ENCODE data around the gene YRDC. TPM values are rescaled to one million over a fixed set of nuclear protein-coding genes. Genes with fewer than 3 reads are reported as not detected.
"Not testable (repeated sequence)": the region's sequence is repeated elsewhere in the genome, so short reads cannot be mapped to it uniquely, and the experiment has no call there.

Gene YRDC
- total RNA-seq, 2 experiments from 2014 or later, result 22.9 to 36.3 TPM

- ATAC-seq, result no peak
- Mint-ChIP-seq H3K36me3 (ENCODE audit: low read depth) (peaks cover 33% of the 10 kb centered on the region), H3K27me3 (peaks cover 11% of the 10 kb centered on the region), H3K9me3 (ENCODE audit: low read depth) (no peaks in the 10 kb centered on the region), H3K4me3 (no peak overlapping the region), H3K4me1 (peaks cover 14% of the 10 kb centered on the region), H3K27ac (peak overlapping the region; percentile 10)
- intact Hi-C loops (cut with DNase I, micrococcal nuclease), result no loop called here
- no peak for DNase-seq
- POLR2A ChIA-PET, result interaction anchor here (0.9 kb wide), 1 partner anchor 11 kb away, joined by 3 read pairs; the partner anchor contains the start of gene YRDC
- CTCF ChIA-PET, result interaction anchor here (1.8 kb wide), 1 partner anchor 41 kb away, joined by 4 read pairs; no protein-coding TSS in a partner anchor
Measured at GRCh38 chr1:37797750-37798345, 10.2 kb downstream of the YRDC start.

GRCh38 chr1:37795340-37796125 lies 12.5 kb downstream of the YRDC start:
- no peak overlapping the region for H3K27ac Mint-ChIP-seq
- peaks cover 14% of the 10 kb centered on the region for H3K4me1 Mint-ChIP-seq
- H3K4me3 Mint-ChIP-seq, result peak overlapping the region; percentile 60
- H3K27me3 Mint-ChIP-seq, result peaks cover 22% of the 10 kb centered on the region
- ChIA-PET POLR2A (no interaction called here), CTCF (interaction anchor here (1.1 to 1.8 kb wide), 2 partner anchors 29 to 38 kb away, joined by 3 to 4 read pairs; no protein-coding TSS in a partner anchor)
- H3K36me3 Mint-ChIP-seq (ENCODE audit: low read depth), result peaks cover 21% of the 10 kb centered on the region
- ATAC-seq, result peak; percentile 55
- no peaks in the 10 kb centered on the region for H3K9me3 Mint-ChIP-seq (ENCODE audit: low read depth)
- intact Hi-C loops (cut with DNase I, micrococcal nuclease), result no loop called here
- peak; percentile 71 for DNase-seq

DNA sequence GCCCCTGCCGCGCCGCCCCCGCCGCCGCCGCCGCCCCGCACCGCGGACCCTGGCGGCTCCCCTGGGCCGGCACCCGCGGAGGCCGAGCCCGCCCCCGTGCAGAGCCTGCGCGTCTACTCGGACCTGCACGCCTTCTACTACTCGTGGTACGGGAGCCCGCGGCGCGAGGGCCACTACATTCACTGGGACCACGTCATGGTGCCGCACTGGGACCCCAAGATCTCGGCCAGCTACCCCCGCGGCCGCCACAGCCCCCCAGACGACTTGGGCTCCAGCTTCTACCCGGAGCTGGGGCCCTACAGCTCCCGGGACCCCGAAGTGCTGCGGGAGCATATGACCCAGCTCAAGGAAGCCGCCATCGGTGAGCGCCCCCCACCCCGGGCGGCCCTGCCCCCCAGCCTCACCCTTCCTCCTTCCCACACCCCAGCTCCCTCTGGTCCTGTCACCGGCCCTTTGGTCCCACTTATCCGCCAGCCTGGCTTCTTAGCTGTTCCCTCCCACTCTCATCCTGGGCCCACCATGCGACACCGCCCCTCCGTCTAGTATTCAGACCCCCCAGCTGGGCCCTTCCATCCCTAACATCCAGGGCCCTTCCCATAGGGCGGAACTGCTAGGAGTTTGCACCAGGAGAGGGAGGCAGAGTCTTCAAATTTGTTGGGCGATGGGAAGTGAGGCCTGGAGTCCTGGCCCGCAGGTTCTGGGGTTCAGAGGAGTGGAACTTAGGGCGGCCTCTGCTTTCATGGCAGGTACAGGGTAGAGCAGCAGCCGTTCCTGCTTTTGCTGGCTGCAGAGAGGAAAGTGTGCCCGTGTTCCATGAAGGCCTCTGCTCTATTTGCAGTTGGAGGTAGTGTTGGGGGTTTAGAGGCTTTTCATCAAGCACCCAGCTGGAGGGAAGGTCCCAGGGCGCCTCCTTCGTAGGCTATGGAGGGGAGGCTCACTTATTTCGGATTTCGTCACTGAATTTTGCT lies 13.4 kb downstream of the YRDC start:
- Mint-ChIP-seq H3K27me3 (peaks cover 24% of the 10 kb centered on the region), H3K4me1 (peaks cover 14% of the 10 kb centered on the region), H3K27ac (no peak overlapping the region), H3K4me3 (peak overlapping the region; percentile 60), H3K36me3 (ENCODE audit: low read depth) (peaks cover 13% of the 10 kb centered on the region), H3K9me3 (ENCODE audit: low read depth) (no peaks in the 10 kb centered on the region)
- ChIA-PET POLR2A (no interaction called here), CTCF (interaction anchor here (0.5 kb wide), 1 partner anchor 105 kb away, joined by 4 read pairs; a partner anchor contains a TSS)
- DNase-seq, result no peak
- ATAC-seq, result no peak
- intact Hi-C loops (cut with DNase I, micrococcal nuclease), result loop anchor here in 1 of 2 experiments (5.0 kb wide), 1 partner anchor 37 kb away; no protein-coding TSS in a partner anchor

DNA sequence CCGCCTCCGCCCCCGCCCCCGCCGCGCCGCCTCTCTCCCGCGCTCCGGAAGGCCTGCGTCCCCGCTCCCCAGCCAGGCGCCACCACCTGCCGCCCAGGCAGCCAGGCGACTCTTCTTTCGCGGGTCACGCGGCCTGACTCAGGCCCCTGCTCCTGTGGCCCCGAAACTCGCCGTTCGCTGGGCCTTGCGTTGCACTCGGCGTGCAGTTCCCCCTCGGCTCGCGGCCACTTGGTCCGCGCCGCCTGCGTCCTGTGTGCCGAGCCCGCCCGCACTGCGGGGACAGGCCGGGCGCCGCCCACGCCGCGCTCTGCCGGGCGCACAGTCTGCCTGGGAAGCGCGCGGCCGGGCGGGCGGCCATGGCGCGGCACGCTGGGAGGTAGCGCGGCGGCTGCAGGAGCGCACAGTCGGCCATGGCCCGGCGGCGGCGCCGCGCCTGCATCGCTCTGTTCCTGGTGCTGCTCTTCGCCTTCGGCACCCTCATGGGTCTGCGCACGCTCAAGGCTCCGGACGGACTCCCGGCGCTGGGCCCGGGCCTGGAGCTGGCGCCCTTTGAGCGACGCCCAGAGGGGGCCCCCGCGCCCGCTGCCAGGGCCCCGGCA lies 14.1 kb downstream of the YRDC start, which contains the start of gene MANEAL:
Gene MANEAL, plus strand, starts transcription at position 75 of the 599 bp plus-strand sequence. Its CDS starts 336 bp downstream, at position 411.
- no peaks in the 10 kb centered on the region for H3K9me3 Mint-ChIP-seq (ENCODE audit: low read depth)
- H3K4me3 Mint-ChIP-seq, result peak within 1 kb of the TSS; percentile 60
- ChIA-PET POLR2A (no interaction called here), CTCF (interaction anchor here (0.5 kb wide), 1 partner anchor 104 kb away, joined by 4 read pairs; a partner anchor contains a TSS)
- H3K4me1 Mint-ChIP-seq, result peaks cover 14% of the 10 kb centered on the region
- DNase-seq, result peak; percentile 59
- intact Hi-C loops (cut with DNase I, micrococcal nuclease), result loop anchor here in 1 of 2 experiments (5.0 kb wide), 1 partner anchor 37 kb away; no protein-coding TSS in a partner anchor
- H3K27me3 Mint-ChIP-seq, result peaks cover 24% of the 10 kb centered on the region
- peaks cover 5% of the 10 kb centered on the region for H3K36me3 Mint-ChIP-seq (ENCODE audit: low read depth)
- ATAC-seq, result peak; percentile 80
- no peak within 1 kb of the TSS for H3K27ac Mint-ChIP-seq

DNA sequence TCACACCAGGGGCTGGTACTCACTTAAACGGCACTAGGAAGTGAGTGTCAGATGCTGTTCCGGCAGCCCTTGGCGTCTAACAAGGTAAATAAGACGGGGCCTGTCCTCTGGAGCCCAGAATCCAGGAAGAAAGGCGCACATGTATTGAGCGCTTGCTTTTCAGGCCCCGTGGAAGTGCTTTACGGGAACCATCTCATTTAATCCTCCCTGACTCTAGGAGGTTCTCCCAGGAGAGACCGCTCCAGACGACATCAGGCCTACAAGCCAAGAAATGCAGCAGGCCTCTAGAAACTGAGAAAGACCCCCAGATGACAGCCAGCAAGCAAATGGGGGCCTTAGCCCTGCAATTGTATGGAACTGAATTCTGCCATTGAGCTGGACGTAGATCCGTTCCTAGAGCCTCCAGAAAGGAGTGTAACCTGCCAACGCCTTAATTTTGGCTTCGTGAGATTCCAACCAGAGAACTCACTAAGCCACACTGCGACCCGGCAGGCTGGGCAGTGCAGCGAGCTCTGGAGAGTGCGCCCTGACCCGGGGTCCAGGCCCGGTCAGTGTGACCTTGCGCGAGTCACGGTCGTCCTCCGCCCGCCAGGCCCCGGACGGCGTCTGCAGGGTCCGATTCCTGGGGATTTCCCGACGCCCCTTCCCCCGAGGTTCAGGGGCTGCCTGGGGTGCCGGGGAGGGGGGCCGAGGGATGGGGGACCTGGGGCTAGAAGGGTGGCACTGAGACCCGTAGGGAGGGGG lies 14.9 kb downstream of the YRDC start:
- Mint-ChIP-seq H3K27ac (no peak overlapping the region), H3K4me1 (peaks cover 14% of the 10 kb centered on the region), H3K4me3 (peak overlapping the region; percentile 23), H3K9me3 (ENCODE audit: low read depth) (no peaks in the 10 kb centered on the region), H3K36me3 (ENCODE audit: low read depth) (peaks cover 3% of the 10 kb centered on the region), H3K27me3 (peaks cover 26% of the 10 kb centered on the region)
- intact Hi-C loops (cut with DNase I, micrococcal nuclease), result loop anchor here in 1 of 2 experiments (5.0 kb wide), 1 partner anchor 36 kb away; no protein-coding TSS in a partner anchor
- ATAC-seq (no peak), DNase-seq (no peak)
- CTCF ChIA-PET, result interaction anchor here (0.7 to 1.6 kb wide), 2 partner anchors 10 to 120 kb away, joined by 3 read pairs; no protein-coding TSS in a partner anchor
- POLR2A ChIA-PET, result no interaction called here

DNA sequence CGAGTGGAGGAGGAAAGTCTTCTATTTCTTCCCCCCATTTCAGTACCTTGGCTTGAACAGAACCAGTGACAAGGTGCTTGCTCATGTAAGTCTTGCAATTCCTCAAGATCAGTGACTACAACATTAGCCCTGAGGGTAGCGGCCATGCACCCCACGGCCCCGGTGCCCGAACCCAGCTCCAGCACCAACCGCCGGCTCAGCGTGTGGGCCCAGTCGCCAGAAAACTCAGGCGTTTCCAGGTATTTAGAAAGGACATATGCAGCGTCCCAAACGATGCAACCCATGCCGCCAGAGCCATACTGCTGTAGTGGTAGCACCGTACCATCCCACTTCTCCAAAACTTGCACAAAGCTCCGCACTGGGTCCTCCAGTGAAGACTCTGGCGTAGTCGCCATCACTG lies 25.5 kb downstream of the YRDC start:
- no peaks in the 10 kb centered on the region for H3K36me3 Mint-ChIP-seq (ENCODE audit: low read depth)
- ChIA-PET POLR2A (interaction anchor here (0.6 kb wide), 1 partner anchor 64 kb away, joined by 11 read pairs; no protein-coding TSS in a partner anchor), CTCF (interaction anchor here (1.0 kb wide), 2 partner anchors 10 to 275 kb away, joined by 3 read pairs; no protein-coding TSS in a partner anchor)
- DNase-seq, result no peak
- H3K4me1 Mint-ChIP-seq, result peaks cover under 1% of the 10 kb centered on the region
- H3K9me3 Mint-ChIP-seq (ENCODE audit: low read depth), result no peaks in the 10 kb centered on the region
- intact Hi-C loops (cut with DNase I, micrococcal nuclease), result no loop called here
- peaks cover 19% of the 10 kb centered on the region for H3K27me3 Mint-ChIP-seq
- H3K4me3 Mint-ChIP-seq, result no peak overlapping the region
- H3K27ac Mint-ChIP-seq, result no peak overlapping the region
- no peak for ATAC-seq

DNA sequence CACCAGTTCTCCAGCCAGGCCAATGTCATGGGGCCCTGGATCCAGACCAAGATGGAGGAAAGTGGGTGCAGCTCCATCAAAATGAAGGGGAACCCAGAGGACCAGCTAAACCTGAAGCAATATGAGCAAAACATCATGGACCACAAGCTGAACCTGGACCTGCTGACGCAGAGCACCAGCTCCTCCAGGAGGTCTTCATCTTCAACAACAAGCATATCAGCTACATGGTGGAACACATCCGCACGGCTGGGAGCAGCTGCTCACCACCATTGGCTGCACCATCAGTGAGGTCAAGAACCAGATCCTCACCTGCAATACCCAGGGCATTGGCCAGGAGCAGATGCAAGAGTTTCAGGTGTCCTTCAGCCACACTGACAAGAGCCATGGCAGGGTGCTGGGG lies 29.4 kb downstream of the YRDC start:
- CTCF ChIA-PET, result no interaction called here
- ATAC-seq, result no peak
- peaks cover 5% of the 10 kb centered on the region for H3K27me3 Mint-ChIP-seq

GRCh38 chr1:37776946-37777516 lies 31.0 kb downstream of the YRDC start:
- Mint-ChIP-seq H3K27me3 (peaks cover 6% of the 10 kb centered on the region), H3K9me3 (ENCODE audit: low read depth) (no peaks in the 10 kb centered on the region), H3K27ac (no peak overlapping the region), H3K36me3 (ENCODE audit: low read depth) (no peaks in the 10 kb centered on the region), H3K4me1 (peaks cover 10% of the 10 kb centered on the region), H3K4me3 (no peak overlapping the region)
- ATAC-seq, result peak; percentile 83
- peak; percentile 60 for DNase-seq
- ChIA-PET POLR2A (no interaction called here), CTCF (interaction anchor here (0.7 kb wide), 1 partner anchor 8 kb away, joined by 3 read pairs; no protein-coding TSS in a partner anchor)
- intact Hi-C loops (cut with DNase I, micrococcal nuclease), result no loop called here

More for the DNA sequence above, 29.4 kb downstream of the YRDC start:
- Mint-ChIP-seq H3K36me3 (ENCODE audit: low read depth) (no peaks in the 10 kb centered on the region), H3K4me3 (no peak overlapping the region), H3K9me3 (ENCODE audit: low read depth) (no peaks in the 10 kb centered on the region), H3K27ac (no peak overlapping the region), H3K4me1 (peaks cover 10% of the 10 kb centered on the region)
- no peak for DNase-seq
- POLR2A ChIA-PET, result no interaction called here
- intact Hi-C loops (cut with DNase I, micrococcal nuclease), result no loop called here

DNA sequence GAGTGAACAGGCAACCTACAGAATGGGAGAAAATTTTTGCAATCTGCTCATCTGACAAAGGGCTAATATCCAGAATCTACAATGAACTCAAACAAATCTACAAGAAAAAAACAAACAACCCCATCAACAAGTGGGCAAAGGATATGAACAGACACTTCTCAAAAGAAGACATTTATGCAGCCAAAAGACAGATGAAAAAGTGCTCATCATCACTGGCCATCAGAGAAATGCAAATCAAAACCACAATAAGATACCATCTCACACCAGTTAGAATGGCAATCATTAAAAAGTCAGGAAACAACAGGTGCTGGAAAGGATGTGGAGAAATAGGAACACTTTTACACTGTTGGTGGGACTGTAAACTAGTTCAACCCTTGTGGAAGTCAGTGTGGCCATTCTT lies 36.6 kb downstream of the YRDC start:
- CTCF ChIA-PET, result interaction anchor here (1.1 kb wide), 1 partner anchor 14 kb away, joined by 3 read pairs; no protein-coding TSS in a partner anchor
- ATAC-seq; H3K27ac Mint-ChIP-seq; intact Hi-C loops (cut with DNase I, micrococcal nuclease); H3K36me3 Mint-ChIP-seq (ENCODE audit: low read depth); H3K4me3 Mint-ChIP-seq; POLR2A ChIA-PET; H3K4me1 Mint-ChIP-seq; H3K9me3 Mint-ChIP-seq (ENCODE audit: low read depth); DNase-seq: not testable (repeated sequence)
- peaks cover 34% of the 10 kb centered on the region for H3K27me3 Mint-ChIP-seq

DNA sequence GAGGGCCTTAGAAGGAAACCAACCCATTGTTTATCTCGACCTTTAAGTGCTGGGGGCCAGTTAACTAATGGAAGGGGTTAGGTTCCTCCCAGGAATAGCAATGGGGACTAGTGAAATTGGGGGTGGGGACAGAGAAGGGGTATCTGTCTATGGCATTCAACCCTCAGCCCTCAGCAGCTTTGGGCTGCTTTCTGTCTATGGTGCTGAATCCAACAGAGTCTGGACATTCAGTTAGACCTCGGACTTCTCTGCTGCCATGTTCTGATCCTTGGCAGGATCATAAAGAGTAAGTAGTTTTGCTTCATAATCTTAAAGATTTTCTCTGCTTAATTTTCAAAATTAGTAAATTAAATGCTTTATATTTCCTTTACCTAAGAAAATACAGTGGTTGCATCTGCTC lies 40.5 kb downstream of the YRDC start:
- intact Hi-C loops (cut with DNase I, micrococcal nuclease), result no loop called here
- Mint-ChIP-seq H3K4me3 (no peak overlapping the region), H3K27me3 (peaks cover 66% of the 10 kb centered on the region), H3K27ac (no peak overlapping the region), H3K4me1 (peaks cover 18% of the 10 kb centered on the region), H3K9me3 (ENCODE audit: low read depth) (no peaks in the 10 kb centered on the region), H3K36me3 (ENCODE audit: low read depth) (no peaks in the 10 kb centered on the region)
- no peak for DNase-seq
- POLR2A ChIA-PET, result no interaction called here
- ATAC-seq, result no peak
- CTCF ChIA-PET, result no interaction called here
